IPS DF 6.9 (cell line): ENCODE results near the gene NFATC2.

Experiments
- DNase-seq: peaks from one replicate; pipeline ENCODE4 v3.0.0-alpha.2; 2013; ENCODE audit warnings: low read depth, low spot score
- H3K27ac ChIP-seq: one replicate; pipeline ENCODE4 v1.5.1; 2013; ENCODE audit warnings: low read length, control low read depth
- H3K27me3 ChIP-seq: 2 replicates; pipeline ENCODE4 v1.6.1; 2013; ENCODE audit warnings: mild to moderate bottlenecking, low read length; ENCODE audit not compliant: control insufficient read depth, insufficient read depth
- H3K36me3 ChIP-seq: 2 replicates; pipeline ENCODE4 v1.6.1; 2013; ENCODE audit warnings: low read length; ENCODE audit not compliant: control insufficient read depth, insufficient read depth
- H3K4me1 ChIP-seq: 2 replicates; pipeline ENCODE4 v1.6.1; 2013; ENCODE audit warnings: low read length; ENCODE audit not compliant: control insufficient read depth, insufficient read depth
- H3K4me3 ChIP-seq: 2 replicates; pipeline ENCODE4 v1.5.1; 2013; ENCODE audit warnings: mild to moderate bottlenecking, low read length
- H3K9me3 ChIP-seq: 2 replicates; pipeline ENCODE4 v1.6.1; 2013; ENCODE audit warnings: low read length, inconsistent platforms; ENCODE audit not compliant: control insufficient read depth, insufficient read depth
- WGBS: extraction: QIAGEN DNeasy Blood & Tissue Kit; methylation state at CpG from one replicate; pipeline ENCODE4 v1.1.7; 2013; ENCODE audit warnings: mixed read lengths, missing lambda C conversion rate; ENCODE audit not compliant: insufficient read length, insufficient coverage; 5-methylcytosine and 5-hydroxymethylcytosine counted together

Gene NFATC2

GRCh38 chr20:51385646-51386530 is 156.6 kb downstream of the NFATC2 start:
- H3K27me3 ChIP-seq, result no peaks in the 10 kb centered on the region
- peak; percentile 47 for DNase-seq
- no CpG with 5 or more reads among the region's 7 CpGs for WGBS
- H3K36me3 ChIP-seq, result no peaks in the 10 kb centered on the region
- no peaks in the 10 kb centered on the region for H3K9me3 ChIP-seq
- H3K4me3 ChIP-seq, result no peak overlapping the region
- H3K27ac ChIP-seq, result no peak overlapping the region
- H3K4me1 ChIP-seq, result peaks cover 3% of the 10 kb centered on the region; the same call in 1 of the 2 replicates

GRCh38 chr20:51384875-51385274 is 157.6 kb downstream of the NFATC2 start:
- no peak for DNase-seq
- no peaks in the 10 kb centered on the region for H3K36me3 ChIP-seq
- no peaks in the 10 kb centered on the region for H3K27me3 ChIP-seq
- peaks cover 3% of the 10 kb centered on the region; the same call in 1 of the 2 replicates for H3K4me1 ChIP-seq
- no peak overlapping the region for H3K4me3 ChIP-seq
- no peak overlapping the region for H3K27ac ChIP-seq
- WGBS, result no CpG with 5 or more reads among the region's 3 CpGs
- H3K9me3 ChIP-seq, result no peaks in the 10 kb centered on the region

- H3K4me3 ChIP-seq, result no peak overlapping the region
- peaks cover 3% of the 10 kb centered on the region; the same call in 1 of the 2 replicates for H3K4me1 ChIP-seq
- DNase-seq, result no peak
- no peaks in the 10 kb centered on the region for H3K9me3 ChIP-seq
- H3K27ac ChIP-seq, result no peak overlapping the region
- no peaks in the 10 kb centered on the region for H3K36me3 ChIP-seq
- no CpG with 5 or more reads among the region's 11 CpGs for WGBS
- no peaks in the 10 kb centered on the region for H3K27me3 ChIP-seq
These were observed 158.5 kb downstream of the NFATC2 start for GRCh38 chr20:51383891-51384510.

DNA sequence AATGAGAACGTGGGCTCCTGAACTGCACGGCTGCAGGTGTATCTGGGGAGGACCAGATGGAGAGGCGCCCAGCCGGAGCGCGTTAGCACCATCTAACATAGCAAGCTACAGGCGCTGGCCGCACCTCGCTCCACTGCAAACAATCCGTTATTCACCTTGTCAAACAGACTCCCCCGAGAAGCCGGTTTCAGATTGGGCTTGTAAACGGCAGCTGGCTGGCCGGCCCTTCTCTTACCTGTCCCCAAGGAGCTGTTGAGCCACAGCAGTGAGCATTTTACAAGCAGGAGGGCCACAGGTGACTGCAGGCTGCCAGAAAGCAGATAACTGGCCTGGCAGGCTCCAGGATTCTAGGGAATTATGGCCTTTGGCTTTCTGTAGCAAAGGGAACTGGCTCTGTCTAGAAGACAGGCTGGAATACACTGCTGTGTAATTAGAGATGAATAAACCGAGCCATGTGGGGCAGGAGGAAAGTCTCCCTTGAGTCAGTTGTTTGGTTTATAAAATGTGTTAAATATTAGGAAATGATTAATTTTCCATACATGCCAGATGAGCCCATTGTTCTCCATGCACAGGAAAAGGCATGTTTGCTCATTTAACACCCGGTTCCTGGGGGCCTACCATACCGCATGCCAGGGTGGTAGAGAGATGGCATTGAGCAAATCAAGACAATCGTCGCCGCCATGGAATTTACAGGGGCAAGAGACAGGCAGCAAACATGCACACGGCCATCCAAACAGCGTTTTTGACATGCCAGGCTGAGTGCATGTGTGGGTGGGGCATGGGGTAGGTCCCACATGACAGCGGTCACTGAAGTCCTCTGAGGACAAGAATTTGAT is 159.3 kb downstream of the NFATC2 start:
- Histone ChIP-seq H3K27me3 (no peaks in the 10 kb centered on the region), H3K9me3 (no peaks in the 10 kb centered on the region), H3K36me3 (no peaks in the 10 kb centered on the region), H3K4me3 (no peak overlapping the region), H3K4me1 (peaks cover 3% of the 10 kb centered on the region; the same call in 1 of the 2 replicates), H3K27ac (no peak overlapping the region)
- no CpG with 5 or more reads among the region's 23 CpGs for WGBS
- no peak for DNase-seq

DNA sequence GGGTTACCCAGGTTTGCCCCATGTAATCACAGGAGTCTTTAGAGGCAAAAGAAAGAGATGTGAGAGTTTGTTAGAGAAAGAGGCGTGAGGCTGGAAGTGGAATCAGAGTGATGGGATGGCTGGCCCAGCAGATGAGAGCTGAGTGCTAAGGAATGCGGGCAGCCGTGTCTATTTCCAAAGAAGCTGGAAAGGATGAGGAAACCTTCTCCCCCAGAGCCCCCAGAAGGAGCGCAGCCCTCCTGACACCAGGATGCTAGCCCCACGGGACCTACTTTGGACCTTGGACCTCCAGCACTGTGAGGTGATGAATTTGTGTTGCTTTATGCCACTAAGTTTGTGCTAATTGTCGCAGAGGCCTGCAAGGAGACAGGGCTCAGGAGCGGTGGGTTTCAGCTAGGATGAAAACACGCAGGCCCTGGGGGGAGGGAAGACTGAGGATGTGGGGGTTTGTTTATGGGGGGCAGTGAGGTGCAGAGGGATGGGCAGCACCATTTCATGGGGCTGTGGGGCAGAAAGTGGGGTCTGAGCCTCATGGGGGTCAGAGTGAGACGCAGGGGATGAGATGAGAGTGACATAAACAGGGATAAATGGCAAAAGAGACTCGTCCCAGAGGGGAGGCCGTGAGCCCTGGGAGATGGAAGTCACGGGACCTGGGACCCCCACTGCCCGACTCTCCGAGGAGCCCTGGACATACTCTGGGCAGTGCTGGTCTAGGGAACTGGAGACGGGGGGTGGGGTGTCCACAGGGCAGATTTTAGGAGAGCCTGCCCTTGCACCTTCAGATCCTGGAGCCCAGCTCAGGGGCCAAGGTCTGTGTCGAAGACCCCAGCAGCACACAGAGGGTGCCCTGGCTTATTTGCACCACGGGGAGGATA is 160.2 kb downstream of the NFATC2 start:
- WGBS, result no CpG with 5 or more reads among the region's 17 CpGs
- DNase-seq, result no peak
- no peaks in the 10 kb centered on the region for H3K9me3 ChIP-seq
- no peak overlapping the region for H3K4me3 ChIP-seq
- no peaks in the 10 kb centered on the region for H3K36me3 ChIP-seq
- no peaks in the 10 kb centered on the region for H3K27me3 ChIP-seq
- peaks cover 3% of the 10 kb centered on the region; the same call in 1 of the 2 replicates for H3K4me1 ChIP-seq
- H3K27ac ChIP-seq, result no peak overlapping the region

DNA sequence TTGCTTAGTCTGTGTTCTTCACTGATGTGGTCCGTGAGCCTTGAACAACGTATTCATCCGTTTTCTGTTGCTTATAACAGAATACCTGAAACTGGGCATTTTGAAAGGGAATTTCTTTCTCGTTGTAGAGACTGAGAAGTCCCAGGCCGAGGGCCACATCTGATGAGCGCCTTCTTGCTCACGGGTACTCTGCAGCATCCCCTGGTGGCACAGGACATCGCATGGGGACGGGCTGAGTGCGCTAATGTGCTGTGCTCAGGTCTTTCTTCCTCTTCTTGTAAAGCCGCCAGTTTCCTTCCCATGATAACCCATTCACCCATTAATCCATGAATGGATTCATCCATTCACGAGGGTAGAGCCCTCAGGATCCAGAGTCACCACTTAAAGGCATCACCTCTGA is 161.0 kb downstream of the NFATC2 start:
- DNase-seq, result no peak
- peaks cover 2% of the 10 kb centered on the region; the same call in 1 of the 2 replicates for H3K4me1 ChIP-seq
- no peak overlapping the region for H3K27ac ChIP-seq
- WGBS, result no CpG with 5 or more reads among the region's 12 CpGs
- H3K27me3 ChIP-seq, result no peaks in the 10 kb centered on the region
- H3K4me3 ChIP-seq, result no peak overlapping the region
- no peaks in the 10 kb centered on the region for H3K9me3 ChIP-seq
- no peaks in the 10 kb centered on the region for H3K36me3 ChIP-seq

DNA sequence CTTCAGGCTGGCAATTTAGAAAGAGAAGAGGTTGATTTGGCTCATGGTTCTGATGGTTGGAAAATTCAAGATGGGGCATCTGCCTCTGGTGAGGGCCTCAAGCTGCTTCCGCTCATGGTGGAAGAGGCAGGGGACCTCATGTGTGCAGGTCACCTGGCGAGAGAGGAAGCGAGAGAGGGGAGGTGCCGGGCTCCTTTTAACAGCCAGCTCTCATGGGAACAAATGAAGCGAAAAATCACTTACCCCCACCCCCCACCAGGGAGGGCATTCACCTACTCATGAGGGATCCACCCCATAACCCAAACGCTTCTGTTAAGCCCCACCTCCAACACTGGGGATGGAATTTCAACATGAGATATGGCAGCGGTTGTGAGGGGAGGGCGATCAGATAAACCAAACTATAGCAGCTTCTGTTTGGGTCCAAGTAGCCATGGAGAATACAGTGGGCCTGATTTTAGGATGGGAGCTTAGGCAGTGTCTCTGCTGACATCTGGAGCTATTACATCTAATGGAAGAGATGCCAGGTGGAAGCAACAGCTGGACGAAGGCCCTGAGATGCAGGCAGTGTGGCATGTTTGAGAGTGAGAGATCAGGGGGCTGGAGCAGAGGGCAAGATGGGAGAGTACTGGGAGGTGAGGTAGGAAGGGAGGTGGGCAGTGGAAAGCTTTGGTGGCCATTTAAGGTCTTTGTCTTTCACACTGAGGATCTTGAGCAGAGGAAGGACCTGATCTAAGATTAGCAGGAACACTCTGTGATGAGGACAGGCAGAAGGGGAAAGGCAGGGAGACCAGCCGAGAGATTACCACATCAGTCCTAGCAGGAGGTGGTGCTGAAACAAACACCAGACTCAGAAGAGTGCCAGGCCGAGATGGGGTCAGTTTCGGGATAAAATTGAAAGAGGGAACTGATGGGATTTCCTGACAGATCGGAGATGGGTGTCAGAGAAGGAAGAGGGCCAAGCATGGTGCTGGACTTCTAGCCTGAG is 161.8 kb downstream of the NFATC2 start:
- Histone ChIP-seq H3K9me3 (no peaks in the 10 kb centered on the region), H3K4me1 (no peaks in the 10 kb centered on the region), H3K27ac (no peak overlapping the region), H3K4me3 (no peak overlapping the region), H3K36me3 (no peaks in the 10 kb centered on the region), H3K27me3 (no peaks in the 10 kb centered on the region)
- DNase-seq, result no peak
- WGBS, result no CpG with 5 or more reads among the region's 13 CpGs

GRCh38 chr20:51379601-51380341 is 162.7 kb downstream of the NFATC2 start:
- H3K9me3 ChIP-seq, result no peaks in the 10 kb centered on the region
- H3K4me3 ChIP-seq, result no peak overlapping the region
- no CpG with 5 or more reads among the region's 8 CpGs for WGBS
- no peaks in the 10 kb centered on the region for H3K4me1 ChIP-seq
- DNase-seq, result no peak
- H3K27me3 ChIP-seq, result no peaks in the 10 kb centered on the region
- no peaks in the 10 kb centered on the region for H3K36me3 ChIP-seq
- no peak overlapping the region for H3K27ac ChIP-seq
